ENCODE results near the gene RAD9A.
A peak's percentile ranks its signal among the peaks of the same experiment; 100 is the strongest.

GRCh38 chr11:67391304-67392182 lies at the start of gene RAD9A:
- TF ChIP-seq CTCF (conservative IDR thresholded peaks at IDR 0.05; ENCODE audit: low read depth, low read length), result no peak
- TF ChIP-seq POLR2A (IDR thresholded peaks at IDR 0.05; ENCODE audit: low read depth, low read length), result peak; percentile 17; the same call in 1 of the 2 replicates
- no peak for TF ChIP-seq CHD1 (IDR thresholded peaks at IDR 0.05; ENCODE audit: low read depth, low read length)
- TF ChIP-seq ELK1 (IDR thresholded peaks at IDR 0.05; ENCODE audit: borderline replicate concordance, low read depth, low read length), result no peak
- no peak for TF ChIP-seq RAD21 (IDR thresholded peaks at IDR 0.05; ENCODE audit: low read length)
- TF ChIP-seq FOS (IDR thresholded peaks at IDR 0.05; ENCODE audit: low read depth, low read length), result peak; percentile 100
- no peak for TF ChIP-seq RCOR1 (IDR thresholded peaks at IDR 0.05; ENCODE audit: insufficient replicate concordance, low read length)
- no peak for TF ChIP-seq MAFK (IDR thresholded peaks at IDR 0.05; ENCODE audit: low read depth, low read length)
- peak; percentile 96 for TF ChIP-seq BHLHE40 (IDR thresholded peaks at IDR 0.05; ENCODE audit: low read depth, low read length)
- no peak for TF ChIP-seq SMC3 (IDR thresholded peaks at IDR 0.05; ENCODE audit: low read depth, low read length)
- TF ChIP-seq MAZ (IDR thresholded peaks at IDR 0.05; ENCODE audit: borderline replicate concordance, low read depth, low read length), result no peak; the same call in 1 of the 2 replicates
- TF ChIP-seq MXI1 (IDR thresholded peaks at IDR 0.05; ENCODE audit: borderline replicate concordance, low read depth, low read length), result peak; percentile 88; the same call in 1 of the 2 replicates
- TF ChIP-seq CEBPB (IDR thresholded peaks at IDR 0.05; ENCODE audit: low read depth, low read length), result no peak
- peak; percentile 100 for TF ChIP-seq USF2 (IDR thresholded peaks at IDR 0.05; ENCODE audit: low read depth, low read length)
